HepG2 (cell line): Measurements from ENCODE around the gene ATP9B. TPM values are rescaled to one million over a fixed set of nuclear protein-coding genes. Genes with fewer than 3 reads are reported as not detected.

Experiments used
- ATAC-seq: fragments of 200-7000 bp; cut with Tn5 transposase; 3 replicates; pipeline ENCODE4 v1.9.1; 2020; ENCODE audit warnings: mild to moderate bottlenecking, moderate library complexity
- BruUV-seq: library from RNA; stranded (reverse); fragments of 400-500 nt; replicated peaks from 2 replicates; lab custom pipeline; 2021; lab: Mats Ljungman, UMichigan
- CTCF ChIA-PET: fragments of 300-600 bp; formaldehyde crosslinking; extraction: SDS; loops from one replicate; lab custom pipeline; 2021; ENCODE audit warnings: low total read pairs, inconsistent platforms, low intra/inter-chr PET ratio; lab: Yijun Ruan, JAX
- POLR2A ChIA-PET: fragments of 350-600 bp; sonication (Branson Sonifier 250); formaldehyde crosslinking; loops from one replicate; lab custom pipeline; 2020; ENCODE audit warnings: antibody characterized with exemption, inconsistent platforms; lab: Yijun Ruan, JAX
- DNase-seq: peaks from one replicate; pipeline ENCODE4 v3.0.0-alpha.2; 2015; ENCODE audit warnings: low spot score
- FAIRE-seq: peaks from 3 replicates; lab custom pipeline; 2011; peaks lifted over from hg19 to GRCh38; lab: Jason Lieb, UNC
- H2AFZ ChIP-seq: one replicate; pipeline ENCODE4 v1.6.1; 2011; ENCODE audit warnings: low read length, inconsistent platforms
- H3K27ac ChIP-seq: fragments of 300-600 bp; 3 replicates; pipeline ENCODE4 v1.8.0; 2011; ENCODE audit warnings: mixed run types, mild to moderate bottlenecking, mixed read lengths, low read length, inconsistent platforms; ENCODE audit not compliant: insufficient read depth; ENCODE audit errors: extremely low read length
- H3K27me3 ChIP-seq, 2 experiments: fragments of 200-600 bp in 1 of 2; 2 replicates in 1 of 2; 3 replicates in 1 of 2; pipeline versions ENCODE4 v1.6.0 to v1.8.0; 2011; ENCODE audit warnings: low read length in 2 of 2, mild to moderate bottlenecking in 2 of 2, moderate library complexity in 2 of 2, inconsistent platforms in 1 of 2; ENCODE audit not compliant: insufficient read depth in 2 of 2, control insufficient read depth in 1 of 2
- H3K36me3 ChIP-seq, 2 experiments: fragments of 200-600 bp in 1 of 2; replicated peaks in 1 of 2; 2 replicates in 1 of 2; 3 replicates in 1 of 2; pipeline versions ENCODE4 v1.5.1 to v1.8.0; 2011; ENCODE audit warnings: low read length in 2 of 2, inconsistent platforms in 1 of 2; ENCODE audit not compliant: insufficient read depth in 2 of 2, control insufficient read depth in 1 of 2
- H3K4me1 ChIP-seq: 2 replicates; pipeline ENCODE4 v1.5.1; 2012; ENCODE audit warnings: low read length, inconsistent platforms; ENCODE audit not compliant: insufficient read depth
- H3K4me2 ChIP-seq: 2 replicates; pipeline ENCODE4 v1.6.0; 2011; ENCODE audit warnings: low read depth, low read length, inconsistent platforms
- H3K4me3 ChIP-seq, 3 experiments: fragments of 200-600 bp in 1 of 3; sonication (generic), shearing (Covaris generic) in 1 of 3; replicated peaks in 1 of 3; 2 replicates each; pipeline ENCODE4 v1.5.1; 2011 to 2016; ENCODE audit warnings: low read length in 3 of 3, inconsistent platforms in 2 of 3, low read depth in 2 of 3, mild to moderate bottlenecking in 2 of 3, control low read depth in 1 of 3, mixed read lengths in 1 of 3; ENCODE audit not compliant: insufficient read depth in 1 of 3
- H3K79me2 ChIP-seq: one replicate; pipeline ENCODE4 v1.6.1; 2011; ENCODE audit warnings: low read length, inconsistent platforms; ENCODE audit not compliant: insufficient read depth
- H3K9ac ChIP-seq: 2 replicates; pipeline ENCODE4 v1.6.0; 2011; ENCODE audit warnings: mild to moderate bottlenecking, low read depth, low read length, inconsistent platforms; ENCODE audit not compliant: insufficient read depth
- H3K9me3 ChIP-seq: 2 replicates; pipeline ENCODE4 v1.5.1; 2012; ENCODE audit warnings: mild to moderate bottlenecking, low read length
- H4K20me1 ChIP-seq: 2 replicates; pipeline ENCODE4 v1.6.0; 2011; ENCODE audit warnings: inconsistent platforms, mild to moderate bottlenecking, low read length, moderate library complexity; ENCODE audit not compliant: insufficient read depth
- BCL6 ChIP-seq: IDR thresholded peaks from 2 replicates; pipeline ENCODE4 v1.6.1; 2016; ENCODE audit warnings: missing genetic modification reagents, missing compliant biosample characterization
- XBP1 ChIP-seq: sonication (generic); formaldehyde crosslinking; IDR thresholded peaks from 2 replicates; pipeline ENCODE4 v1.5.0; 2020; ENCODE audit warnings: missing genetic modification reagents
- WGBS: methylation state at CpG from one replicate; pipeline ENCODE4 v1.1.6; 2017; ENCODE audit warnings: low lambda C conversion rate; 5-methylcytosine and 5-hydroxymethylcytosine counted together
- in situ Hi-C: cut with HindIII; loops from 2 replicates; pipeline ENCODE4 v1.10.0; 2017; ENCODE audit warnings: low pct_unique_long_range_greater_than_20kb; ENCODE audit not compliant: extremely low pct_ligation_motif_present
- intact Hi-C: fragments of 100-400 bp; cut with micrococcal nuclease; formaldehyde crosslinking; loops from one replicate; pipeline ENCODE4 v1.10.0; 2022; ENCODE audit not compliant: unreplicated experiment
- polyA plus RNA-seq, 8 experiments: library from polyadenylated mRNA; depleted of rRNA in 3 of 8; stranded (reverse) in 7 of 8; unstranded in 1 of 8; fragments of >200 nt; fragmentation: Illumina TruSeq in 4 of 8; extraction: Trizol in 4 of 8; gene quantifications; 2 replicates each; pipeline versions ENCODE4 v1.2.1 to v1.2.3, GENCODE V29; 2011 to 2016; ENCODE audit warnings: low read depth in 4 of 8, missing spikeins in 1 of 8, mixed read lengths in 1 of 8; ENCODE audit not compliant: insufficient read depth in 1 of 8
- total RNA-seq, 5 experiments: library from RNA; depleted of rRNA; stranded (reverse); fragments of >200 nt; fragmentation: Illumina TruSeq; extraction: Trizol; gene quantifications; 2 replicates each; pipeline ENCODE4 v1.2.3, GENCODE V29; 2016; ENCODE audit warnings: low read depth in 1 of 5
- TF ChIP-seq, protein P1 (sequence below): sonication (generic); formaldehyde crosslinking; IDR thresholded peaks from 2 replicates; pipeline ENCODE4 v1.4.0; 2020; ENCODE audit warnings: missing genetic modification reagents

ATP9B gene
- total and polyA plus RNA-seq, 2 of the 13 experiments (the other 11 are each of a cell fraction or from before 2014, with no cell fraction given) = 10.8 to 11.3 TPM

DNA sequence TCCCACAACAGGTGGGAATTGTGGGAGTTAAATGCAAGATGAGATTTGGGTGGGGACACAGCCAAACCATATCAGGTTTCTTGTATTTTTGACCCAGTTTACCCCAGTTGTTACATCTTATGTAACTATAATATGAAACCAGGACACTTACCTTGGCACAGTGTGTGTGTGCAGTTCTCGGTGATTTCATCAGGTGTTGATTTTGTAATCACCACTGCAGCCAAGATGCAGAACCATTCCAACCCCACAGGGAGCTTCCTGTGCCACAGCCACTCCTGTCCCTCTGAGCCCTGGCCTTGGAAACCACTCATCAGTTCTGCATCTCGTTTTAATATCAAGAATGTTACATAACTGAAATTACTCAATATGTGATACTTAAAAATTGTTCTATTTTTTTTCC lies 31.8 kb downstream of the ATP9B start:
- H2AFZ ChIP-seq = no peak overlapping the region
- BruUV-seq = no TSS peak
- no peak overlapping the region for H3K27ac ChIP-seq
- TF ChIP-seq, protein P1, sequence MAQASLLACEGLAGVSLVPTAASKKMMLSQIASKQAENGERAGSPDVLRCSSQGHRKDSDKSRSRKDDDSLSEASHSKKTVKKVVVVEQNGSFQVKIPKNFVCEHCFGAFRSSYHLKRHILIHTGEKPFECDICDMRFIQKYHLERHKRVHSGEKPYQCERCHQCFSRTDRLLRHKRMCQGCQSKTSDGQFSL = no peak
- no peak for TF ChIP-seq XBP1
- TF ChIP-seq, all 625 proteins: peak for 0
- H4K20me1 ChIP-seq = no peaks in the 10 kb centered on the region
- H3K4me2 ChIP-seq = no peak overlapping the region
- FAIRE-seq (no peak), DNase-seq (no peak), ATAC-seq (no peak)
- WGBS = 98% methylated on average over 2 of the region's 2 CpGs
- peaks cover 10% of the 10 kb centered on the region for H3K4me1 ChIP-seq
- peaks cover 16% of the 10 kb centered on the region for H3K79me2 ChIP-seq
- no peak overlapping the region for H3K9ac ChIP-seq
- no peaks in the 10 kb centered on the region for H3K27me3 ChIP-seq
- in situ Hi-C loops (no loop called here), intact Hi-C loops (no loop called here)
- H3K4me3 ChIP-seq = no peak overlapping the region
- H3K36me3 ChIP-seq = peaks cover 0 to 5% of the 10 kb centered on the region in 2 experiments; a peak in 1 of 5 replicates
- CTCF ChIA-PET = no interaction called here
- no peaks in the 10 kb centered on the region for H3K9me3 ChIP-seq
- POLR2A ChIA-PET = no interaction called here

DNA sequence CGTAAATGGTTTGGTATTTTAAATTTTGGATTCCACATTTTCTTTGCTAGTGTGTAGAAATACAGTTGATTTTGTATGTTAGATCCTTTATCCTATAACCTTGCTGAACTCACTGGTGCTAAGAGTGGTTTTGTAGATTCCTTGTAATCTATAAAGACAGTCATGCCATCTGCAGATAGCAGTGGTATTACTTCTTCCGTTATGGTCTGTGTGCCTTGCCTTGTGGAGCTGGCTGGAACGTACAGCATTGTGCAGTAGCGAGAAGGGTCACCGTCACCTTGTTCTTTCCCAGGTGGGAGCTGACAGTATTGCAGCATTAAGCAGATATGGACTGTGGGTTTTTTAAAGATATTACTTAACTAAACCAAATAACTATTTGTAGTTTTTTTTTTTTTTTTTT lies 33.7 kb downstream of the ATP9B start:
- Histone ChIP-seq H3K4me1 (peaks cover 13% of the 10 kb centered on the region), H3K9ac (no peak overlapping the region), H3K4me2 (no peak overlapping the region), H2AFZ (no peak overlapping the region), H3K79me2 (peaks cover 12% of the 10 kb centered on the region), H3K36me3 (peaks cover 0 to 5% of the 10 kb centered on the region in 2 experiments; a peak in 1 of 5 replicates), H3K4me3 (no peak overlapping the region), H3K9me3 (no peaks in the 10 kb centered on the region), H4K20me1 (no peaks in the 10 kb centered on the region), H3K27me3 (no peaks in the 10 kb centered on the region), H3K27ac (no peak overlapping the region)
- whole genome bisulfite sequencing = 95% methylated on average over 5 of the region's 5 CpGs
- ChIA-PET CTCF (no interaction called here), POLR2A (no interaction called here)
- in situ Hi-C loops (no loop called here), intact Hi-C loops (no loop called here)
- BruUV-seq = no TSS peak
- TF ChIP-seq BCL6 (CRISPR knock-in tag) = no peak
- ATAC-seq = no peak
- no peak for FAIRE-seq
- DNase-seq = no peak
